HL-60/S4 treated with retinoic acid at 250 ng/mL for 4 days and 3 days (cell line): ENCODE data around the gene ZFYVE16.

Experiments used
- in situ Hi-C: fragments of 300-500 bp; cut with MboI; formaldehyde crosslinking; loops from 2 replicates; pipeline ENCODE4 v1.7.0; 2022; ENCODE audit warnings: low sequenced_read_pairs

Gene ZFYVE16

GRCh38 chr5:80483636-80484232 lies 75.9 kb downstream of the ZFYVE16 start:
- in situ Hi-C loops = loop anchor here (25.0 kb wide), 1 partner anchor 179 kb away; the partner anchor contains the start of genes DHFR and MSH3

- in situ Hi-C loops = loop anchor here (25.0 kb wide), 1 partner anchor 175 kb away; the partner anchor contains the start of genes DHFR and MSH3
Observed at GRCh38 chr5:80487444-80487828, 79.6 kb downstream of the ZFYVE16 start.

DNA sequence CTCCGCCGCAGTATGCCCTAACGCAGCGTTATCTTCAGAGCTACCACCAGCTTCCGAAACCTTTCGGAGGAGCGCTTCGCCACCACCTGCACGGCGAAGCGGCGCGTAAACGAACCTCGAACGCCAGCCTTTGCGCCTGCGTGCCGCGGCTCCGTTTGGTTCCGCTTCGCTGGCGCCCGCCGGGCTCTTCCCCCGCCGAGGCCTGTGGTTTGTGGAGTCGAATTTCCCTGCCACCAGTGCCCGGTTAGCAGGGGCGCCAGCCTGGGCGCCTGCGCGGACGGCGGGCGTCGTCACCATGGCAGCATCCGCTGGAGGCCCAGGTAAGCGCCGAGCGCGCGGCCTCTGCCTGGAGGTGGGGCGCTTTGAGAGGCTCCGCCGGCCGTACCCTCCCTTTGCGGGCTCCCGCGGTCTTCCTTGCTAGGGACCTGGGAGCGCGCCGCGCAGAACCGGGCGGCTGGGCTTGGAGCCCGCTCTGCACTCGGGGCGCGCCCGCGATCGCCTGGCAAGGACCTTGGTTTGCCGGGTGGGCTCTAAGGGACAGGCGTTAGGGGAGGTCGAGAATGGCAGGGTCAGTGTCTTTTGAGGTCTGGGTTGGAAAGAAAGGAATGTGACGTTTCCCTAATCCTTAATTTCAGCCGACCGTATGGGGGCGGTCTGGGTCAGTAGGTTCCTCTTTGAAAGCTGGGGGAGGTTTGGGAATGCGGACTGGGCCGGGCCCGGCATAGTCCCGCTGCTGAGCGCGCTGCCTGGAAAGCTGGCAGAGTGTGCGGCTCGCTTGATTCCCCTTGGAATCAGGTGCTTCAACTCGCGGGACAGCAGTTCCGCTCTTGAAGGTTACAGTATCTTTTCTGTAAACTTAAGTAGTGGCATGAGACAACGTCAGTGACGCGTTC lies 80.2 kb downstream of the ZFYVE16 start, which contains the start of gene FAM151B:
FAM151B (plus strand) TSS at position 272 of the 893 bp plus-strand sequence; CDS start at position 296, 24 bp downstream.
- in situ Hi-C loops = loop anchor here (25.0 kb wide), 1 partner anchor 174 kb away; the partner anchor contains the start of genes DHFR and MSH3

GRCh38 chr5:80491296-80491695 lies 83.4 kb downstream of the ZFYVE16 start:
- in situ Hi-C loops = loop anchor here (25.0 kb wide), 1 partner anchor 171 kb away; the partner anchor contains the start of genes DHFR and MSH3

DNA sequence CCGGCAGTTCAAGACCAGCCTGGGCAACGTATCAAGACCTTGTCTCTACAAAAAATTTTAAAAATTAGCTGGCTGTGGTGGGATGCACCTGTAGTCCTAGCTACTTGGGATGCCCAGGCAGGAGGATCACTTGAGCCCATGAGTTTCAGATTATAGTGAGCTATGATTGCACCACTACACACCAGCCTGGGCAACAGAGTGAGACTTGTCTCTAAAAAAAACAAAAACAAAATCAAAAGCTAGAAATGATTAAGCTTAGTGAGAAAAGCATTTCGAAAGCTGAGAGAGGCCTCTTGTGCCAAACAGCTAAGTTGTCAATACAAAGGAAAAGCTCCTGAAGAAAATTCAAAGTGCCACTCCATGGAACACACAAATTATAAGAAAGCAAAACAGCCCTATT lies 84.9 kb downstream of the ZFYVE16 start:
- in situ Hi-C loops = loop anchor here (25.0 kb wide), 1 partner anchor 170 kb away; the partner anchor contains the start of genes DHFR and MSH3

DNA sequence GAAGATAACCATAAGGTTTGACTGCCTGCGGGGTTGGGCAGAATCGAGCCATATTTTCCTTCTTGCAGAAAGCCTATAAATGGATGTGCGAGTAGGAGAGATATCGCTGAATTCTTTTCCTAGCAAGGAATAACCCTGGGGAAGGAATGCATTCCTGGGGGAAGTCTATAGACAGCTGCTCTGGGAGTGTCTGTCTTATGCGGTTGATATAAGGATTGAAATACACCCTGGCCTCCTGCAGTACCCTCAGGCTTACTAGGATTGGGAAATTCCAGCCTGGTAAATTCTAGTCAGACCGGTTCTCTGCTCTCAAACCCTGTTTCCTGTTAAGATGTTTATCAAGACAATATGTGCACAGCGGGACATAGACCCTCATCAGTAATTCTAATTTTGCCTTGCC lies 85.6 kb downstream of the ZFYVE16 start:
- in situ Hi-C loops = loop anchor here (25.0 kb wide), 1 partner anchor 169 kb away; the partner anchor contains the start of genes DHFR and MSH3

DNA sequence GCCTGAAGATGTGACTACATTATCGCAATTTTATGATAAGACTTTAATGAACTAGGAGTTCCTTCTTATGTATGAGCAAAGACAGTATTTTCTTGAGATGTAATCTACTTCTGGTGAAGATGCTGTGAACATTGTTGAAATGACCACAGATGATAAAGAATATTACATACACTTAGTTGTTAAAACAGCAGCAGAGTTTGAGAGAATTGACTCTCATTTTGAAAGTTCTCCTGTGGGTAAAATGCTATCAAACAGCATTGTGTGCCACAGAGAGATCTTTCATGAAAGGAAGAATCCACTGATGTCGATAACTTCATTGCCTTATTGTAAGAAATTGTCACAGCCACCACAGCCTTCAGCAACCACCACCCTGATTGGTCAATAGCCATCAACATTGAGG lies 88.0 kb downstream of the ZFYVE16 start:
- in situ Hi-C loops = loop anchor here (25.0 kb wide), 1 partner anchor 166 kb away; the partner anchor contains the start of genes DHFR and MSH3

GRCh38 chr5:80502800-80503199 lies 94.9 kb downstream of the ZFYVE16 start:
- in situ Hi-C loops = no loop called here

DNA sequence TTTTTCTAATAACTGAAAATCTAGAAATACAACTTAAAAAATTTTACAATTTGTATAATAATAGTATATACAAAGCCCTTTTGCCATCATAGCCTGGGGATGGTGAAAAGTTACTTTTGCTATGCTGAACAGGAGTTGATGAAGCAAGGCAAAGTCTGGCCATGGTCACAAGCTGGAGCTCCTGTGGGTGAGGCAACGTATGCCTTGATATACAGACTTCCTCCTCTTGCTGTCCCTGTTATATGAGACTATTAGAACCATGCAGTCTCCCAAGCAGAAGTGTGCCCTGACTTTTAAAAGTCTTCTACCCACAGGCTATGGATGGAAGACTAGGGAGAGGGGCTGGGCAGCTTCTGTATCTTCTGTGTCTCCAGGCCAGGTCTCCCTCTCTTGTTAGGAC lies 95.8 kb downstream of the ZFYVE16 start:
- in situ Hi-C loops = no loop called here

GRCh38 chr5:80504833-80505232 lies 97.0 kb downstream of the ZFYVE16 start:
- in situ Hi-C loops = no loop called here

- in situ Hi-C loops = no loop called here
Observed at GRCh38 chr5:80507663-80508062, 99.8 kb downstream of the ZFYVE16 start.

DNA sequence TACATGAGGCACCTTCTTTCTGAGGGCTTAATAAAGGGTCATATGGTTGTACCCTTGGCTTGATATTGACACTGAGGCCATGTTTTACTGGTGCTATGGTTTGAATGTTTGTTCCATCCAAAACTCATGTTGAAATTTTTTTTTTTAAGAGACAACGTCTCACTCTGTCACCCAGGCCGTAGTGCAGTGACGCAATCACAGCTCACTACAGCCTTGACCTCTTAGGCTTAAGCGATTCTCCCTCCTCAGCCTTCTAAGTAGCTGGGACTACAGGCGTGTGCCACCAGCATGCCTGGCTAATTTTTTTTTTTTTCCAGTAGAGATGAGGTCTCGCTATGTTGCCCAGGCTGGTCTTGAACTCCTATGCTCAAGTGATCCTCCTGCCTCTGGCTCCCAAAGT lies 101.0 kb downstream of the ZFYVE16 start:
- in situ Hi-C loops = no loop called here

- in situ Hi-C loops = no loop called here
Observed at GRCh38 chr5:80509362-80509761, 101.5 kb downstream of the ZFYVE16 start.

GRCh38 chr5:80516826-80517225 lies 109.0 kb downstream of the ZFYVE16 start:
- in situ Hi-C loops = no loop called here
